ENCODE results near the gene STAMBPL1. TPM values are rescaled to one million over a fixed set of nuclear protein-coding genes. Genes with fewer than 3 reads are reported as not detected.

The STAMBPL1 gene
- total RNA-seq, 1 donor from 2014 or later, result 1.6 TPM

GRCh38 chr10:88958721-88959120 lies 78.7 kb downstream of the STAMBPL1 start:
- DNase-seq (ENCODE audit: low spot score), result no peak
- Mint-ChIP-seq H3K9me3 (ENCODE audit: low read depth) (no peaks in the 10 kb centered on the region), H3K27ac (ENCODE audit: unreplicated experiment) (no peak overlapping the region)

GRCh38 chr10:88960802-88961201 lies 80.8 kb downstream of the STAMBPL1 start:
- Mint-ChIP-seq H3K4me1 (ENCODE audit: low read depth) (peaks cover 16% of the 10 kb centered on the region), H3K27me3 (ENCODE audit: low read depth) (no peaks in the 10 kb centered on the region), H3K9me3 (ENCODE audit: low read depth) (no peaks in the 10 kb centered on the region), H3K36me3 (ENCODE audit: low read depth) (no peaks in the 10 kb centered on the region), H3K4me3 (ENCODE audit: unreplicated experiment) (no peak overlapping the region), H3K27ac (ENCODE audit: unreplicated experiment) (no peak overlapping the region)
- DNase-seq (ENCODE audit: low spot score), result no peak
- no peak for TF ChIP-seq CTCF (IDR thresholded peaks at IDR 0.05)

More at GRCh38 chr10:88958721-88959120, 78.7 kb downstream of the STAMBPL1 start:
- Mint-ChIP-seq H3K36me3 (ENCODE audit: low read depth) (no peaks in the 10 kb centered on the region), H3K4me3 (ENCODE audit: unreplicated experiment) (no peak overlapping the region), H3K4me1 (ENCODE audit: low read depth) (peaks cover 16% of the 10 kb centered on the region), H3K27me3 (ENCODE audit: low read depth) (no peaks in the 10 kb centered on the region)
- TF ChIP-seq CTCF (IDR thresholded peaks at IDR 0.05), result no peak

GRCh38 chr10:88961266-88961665 lies 81.2 kb downstream of the STAMBPL1 start:
- DNase-seq (ENCODE audit: low spot score), result no peak
- Mint-ChIP-seq H3K27ac (ENCODE audit: unreplicated experiment) (no peak overlapping the region), H3K9me3 (ENCODE audit: low read depth) (no peaks in the 10 kb centered on the region), H3K27me3 (ENCODE audit: low read depth) (no peaks in the 10 kb centered on the region), H3K36me3 (ENCODE audit: low read depth) (no peaks in the 10 kb centered on the region), H3K4me3 (ENCODE audit: unreplicated experiment) (no peak overlapping the region), H3K4me1 (ENCODE audit: low read depth) (peaks cover 21% of the 10 kb centered on the region)
- TF ChIP-seq CTCF (IDR thresholded peaks at IDR 0.05), result no peak

GRCh38 chr10:88962336-88962735 lies 82.3 kb downstream of the STAMBPL1 start:
- TF ChIP-seq CTCF (IDR thresholded peaks at IDR 0.05), result no peak
- Mint-ChIP-seq H3K9me3 (ENCODE audit: low read depth) (no peaks in the 10 kb centered on the region), H3K36me3 (ENCODE audit: low read depth) (no peaks in the 10 kb centered on the region), H3K4me1 (ENCODE audit: low read depth) (peaks cover 32% of the 10 kb centered on the region), H3K27me3 (ENCODE audit: low read depth) (no peaks in the 10 kb centered on the region), H3K4me3 (ENCODE audit: unreplicated experiment) (no peak overlapping the region), H3K27ac (ENCODE audit: unreplicated experiment) (no peak overlapping the region)
- no peak for DNase-seq (ENCODE audit: low spot score)

- H3K27me3 Mint-ChIP-seq (ENCODE audit: low read depth), result no peaks in the 10 kb centered on the region
- no peaks in the 10 kb centered on the region for H3K36me3 Mint-ChIP-seq (ENCODE audit: low read depth)
- H3K9me3 Mint-ChIP-seq (ENCODE audit: low read depth), result no peaks in the 10 kb centered on the region
- H3K27ac Mint-ChIP-seq (ENCODE audit: unreplicated experiment), result no peak overlapping the region
- H3K4me3 Mint-ChIP-seq (ENCODE audit: unreplicated experiment), result no peak overlapping the region
- no peak for DNase-seq (ENCODE audit: low spot score)
- H3K4me1 Mint-ChIP-seq (ENCODE audit: low read depth), result peaks cover 39% of the 10 kb centered on the region
- no peak for TF ChIP-seq CTCF (IDR thresholded peaks at IDR 0.05)
Measured at GRCh38 chr10:88963318-88963717, 83.3 kb downstream of the STAMBPL1 start.
